Measurements from ENCODE around the gene TMEM120A.

TMEM120A gene

DNA sequence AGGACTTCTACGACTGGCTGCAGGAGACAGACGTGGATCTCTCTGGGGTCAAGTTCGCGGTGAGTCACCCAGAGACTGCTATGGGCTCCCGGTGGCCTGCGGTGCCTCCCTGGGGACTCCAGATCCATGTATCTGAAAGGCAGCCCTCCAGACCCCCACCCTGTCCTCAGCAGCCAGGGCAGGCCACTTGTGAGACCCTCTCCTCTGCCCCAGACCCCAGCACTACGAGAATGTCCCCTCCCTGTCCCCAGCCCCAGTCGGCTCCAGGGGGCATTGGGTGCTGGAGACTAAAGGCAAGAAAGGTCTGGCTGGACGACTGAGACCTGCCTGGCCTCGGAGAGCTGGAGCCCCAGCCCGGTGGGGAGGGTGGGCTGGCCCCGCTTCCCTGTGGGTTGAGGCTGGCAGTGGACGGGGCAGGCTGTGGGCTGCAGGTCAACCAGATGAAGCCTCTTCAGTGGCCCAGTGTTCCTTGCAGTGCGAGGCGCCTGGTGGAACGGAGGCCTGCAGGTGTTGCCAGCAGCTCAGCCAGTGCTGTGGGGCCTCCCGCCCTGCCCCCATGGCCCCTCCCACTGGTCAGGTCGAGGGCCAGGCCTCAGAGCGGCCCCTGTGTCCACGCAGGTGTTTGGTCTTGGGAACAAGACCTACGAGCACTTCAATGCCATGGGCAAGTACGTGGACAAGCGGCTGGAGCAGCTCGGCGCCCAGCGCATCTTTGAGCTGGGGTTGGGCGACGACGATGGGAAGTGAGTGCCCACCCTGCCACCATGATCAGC is 13.8 kb downstream of the TMEM120A start:
- no peak for DNase-seq

DNA sequence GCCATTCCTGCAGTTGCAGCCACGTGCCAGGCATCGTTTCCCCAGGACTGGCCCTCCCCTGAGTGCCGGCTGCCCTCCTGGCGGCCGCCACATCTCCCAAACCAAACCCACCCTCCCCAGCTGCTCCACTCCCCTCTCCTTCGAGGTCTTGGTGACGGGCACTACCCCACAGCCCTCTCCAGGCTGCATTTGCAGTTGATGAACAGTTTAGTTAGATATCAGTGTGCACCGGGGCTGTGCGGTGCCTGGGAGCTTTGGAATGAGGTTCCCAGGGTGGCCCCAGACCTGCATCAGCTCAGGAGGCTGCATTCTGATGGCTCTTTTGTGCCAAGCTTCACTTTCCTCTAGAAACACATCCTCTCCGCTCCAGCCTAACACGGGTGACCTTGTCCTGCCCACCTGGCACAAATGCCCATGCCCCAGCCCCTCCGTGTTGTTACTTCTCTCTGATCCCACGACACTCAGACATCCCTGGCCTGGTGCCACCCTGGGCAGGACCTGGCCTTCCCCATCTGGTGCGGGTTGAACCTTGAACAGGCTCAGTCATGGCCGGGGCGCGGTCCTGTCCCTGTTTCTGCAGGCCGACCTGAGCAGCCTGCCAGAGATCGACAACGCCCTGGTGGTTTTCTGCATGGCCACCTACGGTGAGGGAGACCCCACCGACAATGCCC is 14.5 kb downstream of the TMEM120A start:
- DNase-seq: no peak

- DNase-seq: no peak
Observed at GRCh38 chr7:75977743-75978142, 16.7 kb downstream of the TMEM120A start.

GRCh38 chr7:75971961-75972763 is 22.2 kb downstream of the TMEM120A start:
- DNase-seq: no peak

DNA sequence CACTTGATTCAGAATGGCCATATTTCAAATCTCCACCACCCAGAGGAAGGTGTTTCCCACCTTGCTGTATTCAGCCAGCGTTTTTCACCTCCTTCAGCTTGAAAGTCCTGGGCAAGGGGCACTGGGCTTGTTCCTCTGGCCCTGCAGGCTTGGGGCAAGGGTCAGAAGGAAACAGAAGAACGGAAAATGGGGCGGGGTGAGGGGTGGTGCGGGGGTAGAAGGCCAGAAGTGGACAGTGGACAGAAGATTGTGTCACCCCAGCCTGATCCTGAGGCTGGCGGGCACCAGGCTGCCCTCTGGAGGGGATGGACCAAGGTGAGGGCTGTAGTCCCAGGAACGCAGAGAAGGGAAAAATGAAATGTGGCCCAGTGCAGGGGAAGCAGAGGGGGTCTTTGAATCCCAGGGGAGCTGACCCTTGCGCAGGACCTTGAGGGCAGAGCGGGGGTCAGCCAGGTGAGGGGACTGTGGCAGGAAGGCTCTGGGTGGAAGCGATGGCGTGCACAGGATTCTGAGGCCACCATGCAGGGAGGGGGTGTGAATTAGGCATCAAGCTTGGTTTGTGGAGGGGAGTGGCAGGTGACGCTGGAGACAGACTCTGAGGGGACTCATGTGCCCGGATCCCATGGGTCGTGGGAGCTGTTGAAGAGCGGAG is 23.0 kb downstream of the TMEM120A start:
- DNase-seq: no peak

DNA sequence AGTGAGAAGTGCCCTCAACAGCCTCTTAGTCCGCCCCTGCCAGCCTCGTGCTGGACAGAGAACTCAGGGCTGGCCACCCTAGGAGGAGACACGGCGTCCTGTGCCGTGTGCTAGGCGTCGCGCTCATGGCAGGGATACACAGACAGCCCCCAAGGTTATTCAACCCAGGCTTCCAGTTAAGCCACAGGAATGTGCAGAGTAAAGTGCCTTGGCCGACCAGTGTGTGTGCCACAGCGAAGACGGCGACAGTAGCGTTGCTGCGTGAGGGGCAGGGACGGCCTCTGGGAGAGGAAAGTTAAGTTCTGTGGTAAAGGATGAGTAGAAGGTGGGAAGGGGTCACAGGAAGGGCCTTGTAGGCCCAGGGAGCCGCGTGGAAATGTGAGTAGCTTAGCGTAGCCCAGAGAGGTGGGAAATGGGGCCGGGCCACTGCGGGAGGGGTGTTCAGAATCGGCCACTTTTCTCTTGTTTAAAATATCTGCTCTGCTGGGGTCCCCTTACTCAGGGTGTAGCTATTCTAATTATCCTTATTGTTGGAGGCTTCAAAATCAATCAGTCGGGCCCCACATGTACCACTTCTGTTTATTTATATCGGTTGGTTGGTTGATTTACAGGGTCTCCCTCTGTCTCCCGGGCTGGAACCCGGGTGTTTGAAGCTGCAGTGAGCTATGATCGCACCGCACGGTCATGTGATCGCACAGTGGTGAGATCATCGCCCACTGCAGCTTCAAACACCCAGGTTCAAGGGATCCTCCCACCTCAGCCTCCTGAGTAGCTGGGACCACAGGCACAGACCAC is 24.5 kb downstream of the TMEM120A start:
- DNase-seq: no peak

GRCh38 chr7:75969182-75969581 is 25.2 kb downstream of the TMEM120A start:
- DNase-seq: no peak

DNA sequence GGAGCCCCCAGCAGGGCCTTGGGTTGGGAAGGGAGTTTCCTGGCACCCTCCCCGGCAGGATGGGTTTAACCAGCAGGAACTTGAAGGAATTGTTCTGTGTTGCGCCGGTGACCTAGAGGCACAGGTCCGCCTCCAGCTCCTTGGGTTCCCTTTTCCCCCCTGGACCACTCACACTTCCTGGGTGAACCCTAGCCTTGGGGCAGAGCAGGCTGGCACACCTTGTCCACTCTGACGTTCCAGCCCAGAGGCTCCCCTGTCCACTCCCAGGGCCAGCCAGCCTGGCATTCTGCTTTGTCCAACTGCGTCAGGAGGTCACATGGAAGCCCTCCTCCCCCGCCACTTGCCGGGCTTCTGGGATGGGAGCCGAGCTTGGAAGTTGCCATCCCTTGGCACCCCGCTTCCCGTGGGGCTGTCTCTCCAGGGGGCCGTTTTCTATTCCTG is 25.8 kb downstream of the TMEM120A start:
- DNase-seq: no peak

DNA sequence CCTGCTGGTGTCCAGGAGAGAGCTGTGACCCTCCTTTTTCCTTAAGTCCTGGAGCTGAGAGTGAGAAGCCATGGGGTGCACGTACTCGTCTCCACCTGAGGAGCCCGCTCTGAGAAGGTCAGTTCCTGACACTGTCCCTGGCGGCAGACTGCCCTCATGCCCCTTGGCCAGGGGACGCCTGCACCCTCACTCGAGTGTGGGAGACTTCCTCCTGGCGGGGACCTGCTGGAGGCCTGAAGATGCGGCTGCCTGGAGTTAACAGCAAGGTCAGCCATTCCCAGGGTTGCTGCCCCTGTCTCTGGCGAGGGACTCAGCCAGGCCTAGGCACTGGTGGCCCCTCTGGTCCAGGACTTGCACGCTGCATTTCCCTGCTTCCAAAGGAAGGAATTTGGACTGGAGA is 26.4 kb downstream of the TMEM120A start:
- DNase-seq: no peak

- no peak for DNase-seq
Observed at GRCh38 chr7:75967487-75967997, 26.9 kb downstream of the TMEM120A start.

DNA sequence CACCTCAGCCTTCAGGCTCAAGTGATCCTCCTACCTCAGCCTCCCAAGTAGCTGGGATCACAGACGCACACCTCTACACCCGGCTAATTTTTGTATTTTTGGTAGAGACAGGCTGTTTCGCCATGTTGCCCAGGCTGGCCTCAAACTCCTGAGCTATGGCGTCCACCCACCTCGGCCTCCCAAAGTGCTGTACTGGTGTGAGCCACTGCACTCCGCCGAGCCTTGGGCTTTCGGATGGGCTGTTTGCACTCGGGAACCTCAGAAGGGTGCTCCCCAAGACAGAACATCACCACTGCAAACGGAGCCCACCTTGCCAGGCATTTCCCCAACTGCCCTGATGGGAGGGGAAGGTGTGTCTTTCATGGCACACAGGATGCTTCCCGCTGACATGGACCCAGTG is 27.3 kb downstream of the TMEM120A start:
- DNase-seq: no peak

GRCh38 chr7:75966190-75966961 is 28.0 kb downstream of the TMEM120A start:
- DNase-seq: no peak

DNA sequence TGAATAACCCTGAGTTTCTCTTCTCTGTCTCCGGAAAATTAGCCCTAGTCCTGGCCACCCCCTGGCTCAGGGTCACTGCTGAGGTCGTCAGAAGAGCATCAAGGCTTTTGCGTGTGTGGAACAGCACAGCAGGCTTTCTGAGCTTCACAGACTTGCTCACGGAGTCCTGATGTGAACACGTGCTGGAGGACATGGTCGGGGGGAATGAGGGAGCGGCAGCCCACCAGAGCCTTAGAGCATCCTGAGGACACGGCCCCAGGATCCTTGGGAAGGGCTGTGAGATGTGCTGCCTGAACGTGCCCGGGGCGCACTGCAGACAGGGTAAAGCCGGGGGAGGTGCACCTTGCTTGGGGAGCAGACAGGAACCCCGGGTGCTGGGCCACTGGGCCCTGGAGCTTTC is 28.8 kb downstream of the TMEM120A start:
- no peak for DNase-seq

DNA sequence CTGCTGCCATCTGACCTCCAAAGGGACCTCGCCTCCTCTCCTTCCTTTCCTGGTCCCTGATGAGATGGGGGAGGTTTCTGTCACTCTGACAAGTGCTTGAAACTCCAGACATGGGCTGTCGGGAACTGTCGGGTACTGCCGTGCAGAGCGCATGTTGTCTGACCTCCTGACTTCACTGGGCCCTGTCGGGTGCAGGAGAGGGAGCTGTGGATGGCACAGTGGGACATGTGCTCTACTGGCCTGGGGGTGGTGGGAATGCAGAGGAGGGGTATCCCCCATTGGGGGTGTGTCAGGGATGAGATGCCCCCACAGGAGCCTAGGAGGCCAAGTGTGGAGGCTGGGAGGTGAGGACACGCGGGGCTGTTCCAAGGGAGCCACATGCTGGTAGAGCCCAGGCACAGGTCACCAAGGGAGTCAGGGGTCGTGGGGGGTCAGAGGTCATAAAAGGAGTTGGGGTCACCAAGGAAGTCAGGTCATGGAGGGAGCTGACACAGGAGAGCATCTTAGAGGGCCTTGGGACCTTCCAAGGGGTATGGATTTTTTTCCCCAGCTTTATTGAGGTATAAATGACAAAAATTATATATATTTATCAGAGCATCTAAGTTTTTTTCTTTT is 30.9 kb downstream of the TMEM120A start:
- no peak for DNase-seq

DNA sequence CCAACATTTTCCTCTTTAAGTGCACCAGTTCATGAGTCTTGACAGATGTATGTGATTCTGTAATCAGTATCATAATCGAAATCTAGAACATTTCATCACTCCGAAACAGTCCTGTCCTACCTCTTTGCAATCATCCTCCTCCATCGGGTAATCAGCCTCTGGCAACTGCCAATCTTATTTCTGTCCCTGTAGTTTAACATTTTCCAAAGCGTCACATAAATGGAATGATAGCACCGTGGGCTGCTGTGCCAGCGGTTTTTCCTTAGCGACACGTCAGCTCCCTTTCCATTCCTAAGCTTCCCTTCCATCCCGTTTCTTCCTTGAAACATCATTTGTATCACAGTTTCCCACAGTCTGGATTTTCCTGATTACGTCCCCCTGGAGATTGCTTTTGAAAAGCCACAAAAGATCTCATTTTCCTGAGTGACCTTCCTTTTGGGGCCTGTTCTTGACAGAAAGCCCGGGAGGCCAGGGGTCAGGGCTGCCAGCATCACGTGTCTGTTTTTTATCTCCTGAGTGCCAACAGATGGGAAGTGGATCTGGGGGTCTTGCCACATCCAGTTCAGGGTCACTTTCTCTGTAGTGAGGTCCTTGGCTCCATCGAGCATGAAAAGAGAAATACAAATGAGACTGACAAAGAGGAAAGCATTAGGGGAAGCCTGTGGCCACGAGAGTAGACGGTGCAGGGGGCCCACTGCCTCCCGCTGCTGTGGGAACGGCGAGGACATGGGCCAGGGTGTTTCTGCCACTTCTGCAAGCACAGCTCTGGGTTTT is 31.6 kb downstream of the TMEM120A start:
- no peak for DNase-seq

DNA sequence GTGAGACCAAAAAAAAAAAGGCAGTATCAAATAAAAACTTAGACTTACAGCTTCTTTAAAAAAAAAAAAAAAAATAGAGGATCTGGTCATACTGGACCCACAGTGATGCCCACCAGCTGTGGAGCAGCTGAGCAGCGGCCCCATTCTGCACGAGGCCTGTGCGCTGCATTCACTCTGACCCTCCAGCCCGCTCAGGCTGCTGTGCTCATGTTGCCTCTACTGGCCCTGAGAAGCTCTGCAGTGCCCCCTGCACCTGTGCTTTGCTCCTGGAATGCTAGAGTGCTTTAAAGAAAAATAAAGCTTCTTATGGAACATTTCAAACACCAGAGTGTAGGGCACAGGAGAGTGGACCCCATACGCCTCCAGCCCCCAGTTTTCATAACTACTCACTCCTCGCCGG is 33.2 kb downstream of the TMEM120A start:
- DNase-seq: no peak

- DNase-seq: no peak
Observed at GRCh38 chr7:75960372-75960771, 34.0 kb downstream of the TMEM120A start.

- DNase-seq: no peak
Observed at GRCh38 chr7:75958802-75959543, 35.4 kb downstream of the TMEM120A start.

DNA sequence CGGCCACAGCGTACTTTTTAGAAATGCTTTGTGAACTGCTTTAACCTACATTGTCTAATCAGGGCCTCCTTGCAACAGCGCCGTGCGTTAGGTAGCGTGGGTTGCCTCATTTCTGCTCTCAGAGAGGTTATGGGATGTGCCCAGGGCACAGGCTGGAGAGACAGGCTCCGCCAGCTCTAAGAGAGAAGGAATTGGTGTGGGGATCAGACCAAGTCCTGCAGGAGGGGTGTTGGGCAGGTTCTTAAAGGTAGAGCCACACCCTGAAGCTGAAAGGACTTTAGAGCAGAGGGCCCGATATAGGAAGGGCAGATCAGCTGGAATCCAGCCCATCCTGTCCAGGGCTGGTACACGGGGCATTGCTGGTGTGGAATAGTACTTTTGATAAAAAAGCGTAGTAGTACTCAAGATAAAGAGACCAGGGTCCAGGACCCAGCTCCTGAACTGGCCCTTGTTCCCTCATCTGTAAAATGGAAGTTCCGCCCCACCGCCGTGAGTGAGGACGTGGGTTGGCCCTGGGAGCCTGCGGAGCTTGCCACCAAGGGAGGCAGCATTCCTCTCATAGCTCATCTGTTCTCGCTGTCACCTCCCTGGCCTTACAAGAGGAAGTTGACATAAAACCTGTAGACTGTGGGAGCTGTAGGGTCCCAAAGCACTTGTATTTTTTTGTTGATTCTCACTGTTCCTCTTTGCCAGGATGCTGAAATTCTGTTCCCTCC is 37.2 kb downstream of the TMEM120A start:
- no peak for DNase-seq

Measured in 8988T (cell line).